Progenitor cell of endocrine pancreas (in vitro differentiated cells): Measurements from ENCODE around the gene RSBN1L. TPM values are rescaled to one million over a fixed set of nuclear protein-coding genes. Genes with fewer than 3 reads are reported as not detected.
"Not testable (repeated sequence)": the region's sequence is repeated elsewhere in the genome, so short reads cannot be mapped to it uniquely, and the experiment has no call there.

Experiments
- DNase-seq: peaks from one replicate; pipeline ENCODE4 v3.0.0; 2021; ENCODE audit warnings: low spot score; ENCODE audit not compliant: unreplicated experiment
- H3K27ac Mint-ChIP-seq: 2 replicates; pipeline ENCODE4 v1.8.0; 2021; ENCODE audit warnings: mild to moderate bottlenecking, moderate library complexity, mixed read lengths
- H3K27me3 Mint-ChIP-seq: 2 replicates; pipeline ENCODE4 v1.8.0; 2021; ENCODE audit warnings: mixed read lengths
- H3K36me3 Mint-ChIP-seq: 2 replicates; pipeline ENCODE4 v1.8.0; 2022; ENCODE audit warnings: mixed read lengths; ENCODE audit not compliant: insufficient read depth
- H3K4me1 Mint-ChIP-seq: 2 replicates; pipeline ENCODE4 v1.8.0; 2021; ENCODE audit warnings: low read depth, mixed read lengths
- H3K4me3 Mint-ChIP-seq: 2 replicates; pipeline ENCODE4 v1.8.0; 2021; ENCODE audit warnings: low read depth, mild to moderate bottlenecking, moderate library complexity, mixed read lengths
- H3K9me3 Mint-ChIP-seq: 2 replicates; pipeline ENCODE4 v1.8.0; 2021; ENCODE audit warnings: low read depth, mixed read lengths
- CTCF ChIP-seq: fragments of 200-600 bp; sonication (generic); IDR thresholded peaks from one replicate; pipeline ENCODE4 v1.5.0; 2021; ENCODE audit warnings: antibody characterized with exemption, mild to moderate bottlenecking; ENCODE audit not compliant: unreplicated experiment
- long read RNA-seq: library from polyadenylated mRNA; unstranded; transcript quantifications from one replicate; pipeline ENCODE4 v2.0.0, GENCODE V29; 2020
- total RNA-seq: library from RNA; stranded (reverse); gene quantifications from 2 replicates; pipeline ENCODE4 v1.2.1, GENCODE V29; 2021

Gene RSBN1L
- 23.4 and 24.5 TPM in 2 replicates for total RNA-seq
- long read RNA-seq, partial matches to known transcripts: 3 of 7 reads
- long read RNA-seq, other reads (novel, unspliced or antisense): 4 of 7 reads

DNA sequence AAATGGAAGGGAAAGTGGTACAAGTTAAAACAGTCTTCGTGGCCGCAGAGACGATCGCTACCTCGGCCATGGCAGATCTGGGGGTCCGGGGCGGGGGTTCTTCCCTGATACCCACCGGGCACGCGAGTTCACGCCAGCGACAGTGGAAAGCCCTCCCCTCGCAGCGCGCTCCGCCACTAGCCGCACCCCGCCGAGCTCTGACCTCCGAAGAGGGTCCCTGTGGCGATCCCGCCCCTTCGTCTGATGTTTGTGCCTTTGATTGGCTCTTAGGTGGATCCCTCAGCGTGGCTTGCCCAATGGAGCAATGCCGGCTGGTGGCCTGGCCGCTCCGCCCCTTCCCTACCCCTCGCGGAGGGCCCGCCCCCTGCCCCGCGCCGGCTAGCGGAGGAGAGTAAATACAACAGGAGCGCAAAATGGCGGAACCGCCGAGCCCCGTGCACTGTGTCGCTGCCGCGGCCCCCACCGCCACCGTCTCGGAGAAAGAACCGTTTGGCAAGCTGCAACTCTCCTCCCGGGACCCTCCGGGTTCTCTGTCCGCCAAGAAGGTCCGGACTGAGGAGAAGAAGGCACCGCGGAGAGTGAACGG, at the start of gene RSBN1L:
Gene RSBN1L (plus strand): TSS at position 403 of the 586 bp plus-strand sequence. CDS start 11 bp downstream, at position 414.
- Mint-ChIP-seq H3K36me3 (peaks cover 4% of the 10 kb centered on the region), H3K9me3 (no peaks in the 10 kb centered on the region), H3K27me3 (no peaks in the 10 kb centered on the region), H3K4me3 (peak within 1 kb of the TSS; percentile 98), H3K27ac (peak within 1 kb of the TSS; percentile 96), H3K4me1 (peaks cover 40% of the 10 kb centered on the region)
- peak; percentile 28 for TF ChIP-seq CTCF
- peak; percentile 98 for DNase-seq

DNA sequence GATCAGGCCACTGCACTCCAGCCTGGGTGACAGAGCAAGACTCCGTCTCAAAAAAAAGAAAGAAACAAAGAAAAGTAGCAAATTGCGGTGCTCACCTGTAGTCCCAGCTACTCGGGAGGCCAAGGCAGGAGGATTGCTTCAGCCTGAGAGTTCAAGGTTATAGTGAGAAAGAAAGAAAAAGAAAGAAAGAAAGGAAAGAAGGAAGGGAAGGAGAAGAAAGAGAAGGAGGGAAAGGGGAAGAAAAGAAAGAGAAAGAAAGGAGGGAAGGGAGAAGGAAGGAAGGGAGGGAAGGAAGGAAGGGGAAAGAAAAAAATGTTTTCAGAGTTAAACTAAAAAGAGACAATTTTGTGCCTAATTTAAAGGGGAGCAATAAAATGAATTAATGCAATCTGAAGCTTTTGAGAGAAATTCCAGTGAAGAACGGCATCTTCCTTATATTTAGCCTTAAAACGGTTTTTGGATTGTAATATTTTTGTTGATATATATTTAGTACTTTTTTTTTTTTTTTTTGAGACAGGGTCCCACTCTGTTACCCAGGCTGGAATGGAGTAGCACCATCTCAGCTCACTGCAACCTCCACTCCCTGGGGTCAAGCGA, 47.4 kb upstream of the RSBN1L start:
- peaks cover 8% of the 10 kb centered on the region for H3K36me3 Mint-ChIP-seq

DNA sequence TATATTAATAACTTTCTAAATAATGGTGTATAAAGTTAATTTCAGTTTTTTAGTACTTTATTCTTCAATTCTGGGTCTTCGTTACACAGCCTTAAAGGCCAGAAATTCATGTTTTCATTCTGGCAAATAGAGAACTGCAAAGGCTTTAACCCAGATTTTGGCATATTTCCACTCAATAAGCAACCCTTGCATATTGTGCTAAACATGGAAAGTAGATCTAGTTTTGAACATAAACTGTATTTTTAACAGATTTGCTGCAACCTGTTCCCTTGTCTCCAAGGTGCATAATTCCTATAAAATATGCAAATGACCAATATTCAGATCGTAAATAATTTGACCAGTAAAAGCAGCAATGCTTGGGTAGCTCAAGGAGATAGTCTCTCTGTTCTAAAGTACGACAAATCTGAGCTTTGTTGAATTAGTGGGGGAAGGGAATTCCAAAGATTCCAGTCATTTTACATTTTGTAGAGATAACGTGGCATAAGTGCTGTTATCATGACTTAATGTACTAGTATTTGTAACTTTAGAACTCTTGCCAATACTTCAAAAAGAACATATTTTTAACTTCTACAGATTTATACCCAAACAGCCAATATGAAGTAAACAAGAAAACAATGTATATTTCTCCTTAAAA, 46.4 kb upstream of the RSBN1L start:
- no peak for DNase-seq

More for the DNA sequence above, 47.4 kb upstream of the RSBN1L start:
- Mint-ChIP-seq H3K9me3 (no peaks in the 10 kb centered on the region), H3K4me1 (peaks cover 4% of the 10 kb centered on the region), H3K27ac (peak overlapping the region; percentile 76), H3K4me3 (no peak overlapping the region), H3K27me3 (no peaks in the 10 kb centered on the region)
- DNase-seq: no peak
- TF ChIP-seq CTCF: no peak

DNA sequence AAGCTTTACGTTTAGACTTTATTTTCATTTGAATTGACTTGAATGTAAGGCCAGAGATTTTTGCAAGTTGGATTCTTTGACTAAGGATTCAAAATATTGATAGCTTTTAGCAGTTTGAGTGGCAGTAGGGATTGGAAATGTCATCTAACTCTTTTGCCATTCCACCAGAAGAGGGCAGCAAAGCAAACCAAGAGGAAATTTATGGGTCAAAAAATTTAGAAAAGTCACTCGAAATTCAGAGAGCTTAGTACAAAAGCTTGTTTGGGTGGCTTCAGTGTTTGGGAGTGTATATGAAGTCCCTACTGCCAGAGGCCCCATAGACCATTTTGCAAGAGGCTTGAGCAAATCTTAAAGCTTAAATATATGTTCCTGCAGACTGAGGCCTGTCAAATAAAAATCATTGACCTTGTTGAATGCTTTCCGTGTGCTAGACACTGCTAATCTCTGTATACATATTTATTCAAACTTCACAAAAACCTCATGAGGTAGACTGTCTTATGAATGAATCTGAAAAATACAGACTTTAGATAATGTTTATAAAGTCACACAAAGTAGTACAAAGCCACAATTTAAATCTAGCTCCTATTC, 44.6 kb upstream of the RSBN1L start:
- Mint-ChIP-seq H3K27me3 (no peaks in the 10 kb centered on the region), H3K4me1 (peaks cover 4% of the 10 kb centered on the region), H3K27ac (peak overlapping the region; percentile 11), H3K4me3 (no peak overlapping the region), H3K36me3 (peaks cover 5% of the 10 kb centered on the region), H3K9me3 (no peaks in the 10 kb centered on the region)
- peak; percentile 82 for TF ChIP-seq CTCF
- no peak for DNase-seq

More for the DNA sequence above, 46.4 kb upstream of the RSBN1L start:
- peaks cover 4% of the 10 kb centered on the region for H3K4me1 Mint-ChIP-seq
- H3K9me3 Mint-ChIP-seq: no peaks in the 10 kb centered on the region
- no peak overlapping the region for H3K4me3 Mint-ChIP-seq
- H3K27ac Mint-ChIP-seq: peak overlapping the region; percentile 4
- peaks cover 4% of the 10 kb centered on the region for H3K36me3 Mint-ChIP-seq
- no peaks in the 10 kb centered on the region for H3K27me3 Mint-ChIP-seq
- TF ChIP-seq CTCF: no peak

DNA sequence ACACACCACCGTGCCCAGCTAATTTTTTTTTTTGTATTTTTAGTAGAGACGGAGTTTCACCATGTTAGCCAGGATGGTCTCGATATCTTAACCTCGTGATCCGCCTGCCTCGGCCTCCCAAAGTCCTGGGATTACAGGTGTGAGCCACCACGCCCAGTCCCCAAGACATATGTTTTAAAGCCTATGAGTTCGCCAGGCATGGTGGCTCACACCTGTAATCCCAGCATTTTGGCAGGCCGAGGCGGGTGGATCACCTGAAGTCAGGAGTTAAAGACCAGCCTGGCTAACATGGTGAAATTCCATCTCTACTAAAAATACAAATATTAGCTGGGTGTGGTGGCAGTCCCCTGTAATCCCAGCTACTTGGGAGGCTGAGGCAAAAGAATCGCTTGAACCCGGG, 43.4 kb upstream of the RSBN1L start:
- H3K4me1 Mint-ChIP-seq, H3K27me3 Mint-ChIP-seq, DNase-seq, H3K27ac Mint-ChIP-seq, H3K9me3 Mint-ChIP-seq, H3K36me3 Mint-ChIP-seq, H3K4me3 Mint-ChIP-seq: not testable (repeated sequence)
